ENCODE measurements around the gene CBR1.

Gene CBR1

GRCh38 chr21:36120304-36120888, 50.6 kb downstream of the CBR1 start:
- DNase-seq, result no peak
